Loucy (cell line): ENCODE data around the gene BASP1.

ENCODE experiments used
- CTCF ChIP-seq: fragments of 200-600 bp; sonication (generic); conservative IDR thresholded peaks from 2 replicates; pipeline ENCODE4 v1.5.1; 2014; ENCODE audit warnings: mild to moderate bottlenecking, antibody characterized with exemption, low read length
- EZH2phosphoT487 ChIP-seq: fragments of 200-600 bp; IDR thresholded peaks from 2 replicates; pipeline ENCODE4 v1.6.1; 2018; ENCODE audit warnings: antibody characterized with exemption, mild to moderate bottlenecking, moderate library complexity, borderline replicate concordance

- no peak for TF ChIP-seq CTCF
- TF ChIP-seq EZH2phosphoT487 = no peak
These were observed 88.7 kb downstream of the BASP1 start for GRCh38 chr5:17305964-17306725.
